ENCODE results near the gene TNFRSF21.

DNA sequence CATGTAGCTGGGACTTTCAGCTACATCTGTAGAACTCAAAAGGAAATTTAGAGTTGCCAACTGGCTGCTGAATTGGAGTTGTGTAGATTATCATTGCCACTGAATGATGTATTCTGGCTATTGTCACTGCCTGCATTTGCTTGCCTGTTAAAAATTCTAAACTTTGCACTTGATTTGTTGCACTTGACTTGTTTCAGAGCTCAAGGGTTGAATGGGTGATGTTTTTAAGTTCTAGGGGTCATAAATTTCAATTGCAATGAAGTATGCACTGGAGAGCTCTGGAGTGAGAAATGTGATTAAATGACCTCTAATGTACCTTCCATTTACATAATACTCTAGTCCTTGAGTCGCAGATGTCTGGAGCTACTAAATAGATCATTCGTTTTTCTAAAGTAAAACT is 102.4 kb downstream of the TNFRSF21 start:
- no peak for TF ChIP-seq CTCF (IDR thresholded peaks at IDR 0.05; ENCODE audit: low read depth, low read length)
- no peak for TF ChIP-seq MAX (IDR thresholded peaks at IDR 0.05; ENCODE audit: low read depth, low read length)

Data from NB4 (cell line).